A549 (cell line): Measurements from ENCODE around the gene PLGLB2.
"Not testable (repeated sequence)": the region's sequence is repeated elsewhere in the genome, so short reads cannot be mapped to it uniquely, and the experiment has no call there.

Experiments
- CBX2 ChIP-seq: fragments of 200-600 bp; sonication (generic); IDR thresholded peaks from 2 replicates; pipeline ENCODE4 v1.6.1; 2016; ENCODE audit warnings: low read depth, mild to moderate bottlenecking, borderline replicate concordance
- EP300 ChIP-seq, 2 experiments: fragments of >200 bp; sonication (Bioruptor Twin); formaldehyde crosslinking; IDR thresholded peaks; 2 replicates in 1 of 2; 3 replicates in 1 of 2; pipeline ENCODE4 v1.6.1; 2016 to 2017
- NR3C1 ChIP-seq: fragments of >200 bp; sonication (Bioruptor Twin); formaldehyde crosslinking; IDR thresholded peaks from 3 replicates; pipeline ENCODE4 v1.6.1; 2017
- POLR2A ChIP-seq: IDR thresholded peaks from 2 replicates; pipeline ENCODE4 v1.6.1; 2012; ENCODE audit warnings: mild to moderate bottlenecking, low read length
- RARB ChIP-seq: fragments of 250-450 bp; sonication (Bioruptor Pico); IDR thresholded peaks from 2 replicates; pipeline ENCODE4 v1.8.0; 2021; ENCODE audit warnings: mild to moderate bottlenecking, moderate library complexity
- RNF2 ChIP-seq: fragments of 200-600 bp; sonication (generic); IDR thresholded peaks from 2 replicates; pipeline ENCODE4 v1.6.1; 2016; ENCODE audit warnings: low read depth, mild to moderate bottlenecking, antibody characterized with exemption, moderate library complexity, borderline replicate concordance
- TF ChIP-seq, protein P1 (sequence below): fragments of >200 bp; sonication (Bioruptor Twin); formaldehyde crosslinking; IDR thresholded peaks from 3 replicates; pipeline ENCODE4 v1.5.1; 2016

DNA sequence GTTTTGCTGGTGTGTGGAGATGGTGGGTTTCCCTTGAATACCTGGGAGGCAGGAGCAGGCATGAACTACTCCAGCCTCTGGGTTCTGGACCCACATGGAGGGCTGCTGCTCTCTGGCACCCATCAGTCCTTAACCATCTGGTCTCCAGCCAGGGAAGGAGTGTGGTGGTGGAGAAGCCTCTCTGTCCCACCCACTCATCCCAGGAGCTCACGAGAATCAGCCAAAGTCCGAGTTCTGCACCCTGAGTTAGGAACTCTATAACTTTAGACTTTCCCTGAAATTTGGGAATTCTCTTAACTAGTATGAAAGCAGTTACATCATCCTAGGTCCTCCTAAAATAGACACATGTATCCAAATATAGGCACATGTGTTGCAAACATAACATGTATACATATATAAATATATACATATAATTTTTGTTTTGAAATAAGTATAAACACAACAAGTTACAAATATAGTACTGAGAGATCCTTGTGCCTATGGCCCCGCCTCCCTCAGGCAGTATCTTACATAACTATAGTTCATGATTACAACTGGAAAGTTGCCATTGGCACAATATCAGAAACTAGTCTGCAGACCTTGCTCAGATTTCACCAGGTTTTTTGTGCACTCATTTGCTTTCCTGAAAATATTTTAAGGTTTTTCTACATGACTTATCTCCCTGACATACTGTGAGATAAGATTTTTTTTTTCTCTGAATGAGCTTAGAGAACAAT is 5.3 kb upstream of the PLGLB2 start:
- TF ChIP-seq NR3C1; RNF2; EP300 (IDR thresholded peaks at IDR 0.05); RARB (CRISPR knock-in tag); POLR2A; CBX2: not testable (repeated sequence)
- TF ChIP-seq, protein P1, sequence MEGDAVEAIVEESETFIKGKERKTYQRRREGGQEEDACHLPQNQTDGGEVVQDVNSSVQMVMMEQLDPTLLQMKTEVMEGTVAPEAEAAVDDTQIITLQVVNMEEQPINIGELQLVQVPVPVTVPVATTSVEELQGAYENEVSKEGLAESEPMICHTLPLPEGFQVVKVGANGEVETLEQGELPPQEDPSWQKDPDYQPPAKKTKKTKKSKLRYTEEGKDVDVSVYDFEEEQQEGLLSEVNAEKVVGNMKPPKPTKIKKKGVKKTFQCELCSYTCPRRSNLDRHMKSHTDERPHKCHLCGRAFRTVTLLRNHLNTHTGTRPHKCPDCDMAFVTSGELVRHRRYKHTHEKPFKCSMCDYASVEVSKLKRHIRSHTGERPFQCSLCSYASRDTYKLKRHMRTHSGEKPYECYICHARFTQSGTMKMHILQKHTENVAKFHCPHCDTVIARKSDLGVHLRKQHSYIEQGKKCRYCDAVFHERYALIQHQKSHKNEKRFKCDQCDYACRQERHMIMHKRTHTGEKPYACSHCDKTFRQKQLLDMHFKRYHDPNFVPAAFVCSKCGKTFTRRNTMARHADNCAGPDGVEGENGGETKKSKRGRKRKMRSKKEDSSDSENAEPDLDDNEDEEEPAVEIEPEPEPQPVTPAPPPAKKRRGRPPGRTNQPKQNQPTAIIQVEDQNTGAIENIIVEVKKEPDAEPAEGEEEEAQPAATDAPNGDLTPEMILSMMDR = not testable (repeated sequence)
